ENCODE results near the gene SOAT1.

DNA sequence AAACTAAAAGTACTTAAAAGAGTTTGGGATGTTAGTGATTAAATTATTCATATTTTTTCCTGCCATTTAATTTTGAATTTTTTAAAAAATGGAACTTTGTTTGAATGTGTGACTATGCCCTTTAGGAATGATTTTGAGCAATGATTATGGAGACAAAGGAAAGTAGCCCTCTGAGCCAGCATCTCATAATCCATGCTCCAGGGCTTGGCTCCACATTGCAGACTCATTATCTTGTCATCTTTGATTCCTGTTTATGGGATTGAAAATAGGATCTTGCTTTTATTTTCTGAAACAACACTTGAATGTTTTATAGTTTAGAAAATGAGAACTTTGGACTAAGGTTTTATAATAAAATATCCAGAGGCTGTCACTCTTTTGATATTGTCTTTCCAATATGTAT is 86.7 kb downstream of the SOAT1 start:
- TF ChIP-seq, protein P1, sequence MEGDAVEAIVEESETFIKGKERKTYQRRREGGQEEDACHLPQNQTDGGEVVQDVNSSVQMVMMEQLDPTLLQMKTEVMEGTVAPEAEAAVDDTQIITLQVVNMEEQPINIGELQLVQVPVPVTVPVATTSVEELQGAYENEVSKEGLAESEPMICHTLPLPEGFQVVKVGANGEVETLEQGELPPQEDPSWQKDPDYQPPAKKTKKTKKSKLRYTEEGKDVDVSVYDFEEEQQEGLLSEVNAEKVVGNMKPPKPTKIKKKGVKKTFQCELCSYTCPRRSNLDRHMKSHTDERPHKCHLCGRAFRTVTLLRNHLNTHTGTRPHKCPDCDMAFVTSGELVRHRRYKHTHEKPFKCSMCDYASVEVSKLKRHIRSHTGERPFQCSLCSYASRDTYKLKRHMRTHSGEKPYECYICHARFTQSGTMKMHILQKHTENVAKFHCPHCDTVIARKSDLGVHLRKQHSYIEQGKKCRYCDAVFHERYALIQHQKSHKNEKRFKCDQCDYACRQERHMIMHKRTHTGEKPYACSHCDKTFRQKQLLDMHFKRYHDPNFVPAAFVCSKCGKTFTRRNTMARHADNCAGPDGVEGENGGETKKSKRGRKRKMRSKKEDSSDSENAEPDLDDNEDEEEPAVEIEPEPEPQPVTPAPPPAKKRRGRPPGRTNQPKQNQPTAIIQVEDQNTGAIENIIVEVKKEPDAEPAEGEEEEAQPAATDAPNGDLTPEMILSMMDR (IDR thresholded peaks at IDR 0.05), result no peak
- TF ChIP-seq ESRRA (IDR thresholded peaks at IDR 0.05; ENCODE audit: borderline replicate concordance, low read length) (no peak), TP53 (CRISPR knock-in tag; IDR thresholded peaks at IDR 0.05) (no peak), MAFK (IDR thresholded peaks at IDR 0.05; ENCODE audit: partially characterized antibody) (no peak), RAD21 (conservative IDR thresholded peaks at IDR 0.05 in 1 of 2, IDR thresholded peaks at IDR 0.05 in 1 of 2) (no peak)
- TF ChIP-seq, protein P2, sequence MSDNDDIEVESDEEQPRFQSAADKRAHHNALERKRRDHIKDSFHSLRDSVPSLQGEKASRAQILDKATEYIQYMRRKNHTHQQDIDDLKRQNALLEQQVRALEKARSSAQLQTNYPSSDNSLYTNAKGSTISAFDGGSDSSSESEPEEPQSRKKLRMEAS (IDR thresholded peaks at IDR 0.05), result no peak
